ENCODE results near the gene PRSS22.
A peak's percentile ranks its signal among the peaks of the same experiment; 100 is the strongest.

PRSS22 gene

DNA sequence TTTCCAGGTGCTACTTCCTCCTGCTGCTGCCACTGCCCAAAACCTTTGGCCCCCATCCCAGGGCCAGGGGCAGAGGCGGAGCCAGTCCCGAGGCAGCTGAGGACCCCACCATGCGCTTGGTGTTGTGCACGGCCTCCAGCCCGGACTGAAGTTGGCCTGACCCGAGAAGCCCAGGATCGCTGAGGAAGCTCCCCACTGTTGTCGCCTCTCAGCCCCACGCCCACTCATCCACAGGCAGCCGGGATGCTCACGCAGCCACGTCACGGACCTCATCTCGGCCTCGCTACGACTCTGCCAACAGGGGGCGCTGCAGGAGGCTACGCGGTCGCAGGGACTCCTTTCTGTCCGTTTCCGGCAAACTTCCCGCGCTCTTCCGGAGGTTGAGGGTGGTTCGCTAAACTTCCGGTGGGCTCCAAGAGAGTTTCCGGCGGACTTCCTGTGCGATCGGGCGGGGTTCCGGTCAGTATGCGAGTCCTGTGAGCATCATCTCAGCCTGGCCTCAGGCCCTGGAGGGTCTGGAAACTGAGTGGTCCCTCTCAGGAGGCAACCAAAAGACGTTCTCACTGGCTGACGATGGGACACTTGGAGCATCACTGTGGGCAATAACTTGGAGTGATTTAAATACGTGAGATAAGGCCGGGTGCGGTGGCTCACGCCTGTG is 15.5 kb downstream of the PRSS22 start:
- Mint-ChIP-seq H3K4me3 (peak overlapping the region in 1 of 3 experiments; percentile 32), H3K9me3 (no peaks in the 10 kb centered on the region), H3K4me1 (no peaks in the 10 kb centered on the region), H3K36me3 (ENCODE audit: low read depth) (no peaks in the 10 kb centered on the region), H3K27ac (no peak overlapping the region), H3K27me3 (ENCODE audit: low read depth) (peaks cover 34% of the 10 kb centered on the region)
- TF ChIP-seq, protein P1, sequence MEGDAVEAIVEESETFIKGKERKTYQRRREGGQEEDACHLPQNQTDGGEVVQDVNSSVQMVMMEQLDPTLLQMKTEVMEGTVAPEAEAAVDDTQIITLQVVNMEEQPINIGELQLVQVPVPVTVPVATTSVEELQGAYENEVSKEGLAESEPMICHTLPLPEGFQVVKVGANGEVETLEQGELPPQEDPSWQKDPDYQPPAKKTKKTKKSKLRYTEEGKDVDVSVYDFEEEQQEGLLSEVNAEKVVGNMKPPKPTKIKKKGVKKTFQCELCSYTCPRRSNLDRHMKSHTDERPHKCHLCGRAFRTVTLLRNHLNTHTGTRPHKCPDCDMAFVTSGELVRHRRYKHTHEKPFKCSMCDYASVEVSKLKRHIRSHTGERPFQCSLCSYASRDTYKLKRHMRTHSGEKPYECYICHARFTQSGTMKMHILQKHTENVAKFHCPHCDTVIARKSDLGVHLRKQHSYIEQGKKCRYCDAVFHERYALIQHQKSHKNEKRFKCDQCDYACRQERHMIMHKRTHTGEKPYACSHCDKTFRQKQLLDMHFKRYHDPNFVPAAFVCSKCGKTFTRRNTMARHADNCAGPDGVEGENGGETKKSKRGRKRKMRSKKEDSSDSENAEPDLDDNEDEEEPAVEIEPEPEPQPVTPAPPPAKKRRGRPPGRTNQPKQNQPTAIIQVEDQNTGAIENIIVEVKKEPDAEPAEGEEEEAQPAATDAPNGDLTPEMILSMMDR (IDR thresholded peaks at IDR 0.05; ENCODE audit: unreplicated experiment in 3 of 3): peak; percentile 22 to 37 (median 22)

DNA sequence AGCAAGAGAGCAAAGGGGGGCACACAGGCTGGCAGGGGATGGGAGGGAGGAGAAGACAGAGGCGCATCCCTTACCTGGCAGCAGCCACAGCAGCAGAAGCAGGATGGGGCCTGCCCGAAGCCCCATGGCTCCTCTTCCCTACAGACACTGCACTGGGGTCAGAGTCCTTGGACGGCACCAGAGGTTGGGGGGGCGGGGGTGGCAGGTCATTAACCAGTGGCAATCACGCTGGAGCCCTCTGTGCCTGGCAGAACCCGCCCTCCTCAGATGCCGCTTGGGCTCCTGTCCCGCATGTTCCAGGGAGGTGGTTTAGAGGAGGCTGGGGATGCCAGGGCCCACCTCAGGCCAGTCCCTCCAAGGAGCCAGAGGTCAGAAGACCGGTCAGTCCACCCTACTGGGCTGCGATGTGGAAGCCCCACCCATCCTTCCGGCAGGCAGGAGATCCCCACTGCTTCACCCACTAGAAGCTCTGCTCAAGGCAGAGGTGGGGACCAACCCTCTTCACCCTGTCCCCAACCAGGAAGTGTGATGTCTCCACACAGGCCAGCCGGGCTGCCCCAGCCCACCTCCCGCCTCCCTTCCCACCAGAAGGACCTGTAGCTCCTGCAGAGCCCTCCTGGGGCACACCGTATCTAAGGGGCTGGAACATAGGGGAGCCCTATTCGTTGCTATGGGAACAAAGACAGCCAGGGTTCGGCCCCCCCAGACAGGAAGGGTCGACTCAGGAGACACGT is 16.2 kb downstream of the PRSS22 start:
- TF ChIP-seq, protein P1 (IDR thresholded peaks at IDR 0.05; ENCODE audit: unreplicated experiment in 3 of 3): no peak
- Mint-ChIP-seq H3K4me1 (no peaks in the 10 kb centered on the region), H3K27ac (no peak overlapping the region), H3K9me3 (no peaks in the 10 kb centered on the region), H3K36me3 (ENCODE audit: low read depth) (no peaks in the 10 kb centered on the region), H3K4me3 (no peak overlapping the region), H3K27me3 (ENCODE audit: low read depth) (peaks cover 40% of the 10 kb centered on the region)

DNA sequence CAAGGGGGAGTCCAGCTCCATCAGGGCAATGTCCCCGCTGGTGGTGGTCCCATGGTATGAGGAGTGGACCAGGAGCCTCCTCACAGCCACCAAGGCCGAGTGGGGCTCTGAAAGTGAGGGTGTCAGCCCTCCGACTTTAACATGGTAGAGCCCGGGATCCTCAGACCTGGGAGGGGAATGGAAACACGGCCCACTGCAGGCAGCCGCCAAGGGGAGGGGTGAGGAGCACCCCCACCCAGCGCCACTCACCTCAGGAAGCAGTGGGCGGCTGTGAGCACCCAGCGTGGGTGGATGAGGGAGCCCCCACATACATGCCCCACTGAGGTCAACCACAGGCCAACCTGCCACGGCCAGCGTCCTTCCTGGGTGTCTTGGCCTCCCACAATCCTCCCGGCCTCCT is 17.1 kb downstream of the PRSS22 start:
- Mint-ChIP-seq H3K27ac (no peak overlapping the region), H3K36me3 (ENCODE audit: low read depth) (no peaks in the 10 kb centered on the region), H3K27me3 (ENCODE audit: low read depth) (peaks cover 42% of the 10 kb centered on the region), H3K4me1 (no peaks in the 10 kb centered on the region), H3K9me3 (no peaks in the 10 kb centered on the region), H3K4me3 (no peak overlapping the region)
- TF ChIP-seq, protein P1 (IDR thresholded peaks at IDR 0.05; ENCODE audit: unreplicated experiment in 3 of 3): no peak

DNA sequence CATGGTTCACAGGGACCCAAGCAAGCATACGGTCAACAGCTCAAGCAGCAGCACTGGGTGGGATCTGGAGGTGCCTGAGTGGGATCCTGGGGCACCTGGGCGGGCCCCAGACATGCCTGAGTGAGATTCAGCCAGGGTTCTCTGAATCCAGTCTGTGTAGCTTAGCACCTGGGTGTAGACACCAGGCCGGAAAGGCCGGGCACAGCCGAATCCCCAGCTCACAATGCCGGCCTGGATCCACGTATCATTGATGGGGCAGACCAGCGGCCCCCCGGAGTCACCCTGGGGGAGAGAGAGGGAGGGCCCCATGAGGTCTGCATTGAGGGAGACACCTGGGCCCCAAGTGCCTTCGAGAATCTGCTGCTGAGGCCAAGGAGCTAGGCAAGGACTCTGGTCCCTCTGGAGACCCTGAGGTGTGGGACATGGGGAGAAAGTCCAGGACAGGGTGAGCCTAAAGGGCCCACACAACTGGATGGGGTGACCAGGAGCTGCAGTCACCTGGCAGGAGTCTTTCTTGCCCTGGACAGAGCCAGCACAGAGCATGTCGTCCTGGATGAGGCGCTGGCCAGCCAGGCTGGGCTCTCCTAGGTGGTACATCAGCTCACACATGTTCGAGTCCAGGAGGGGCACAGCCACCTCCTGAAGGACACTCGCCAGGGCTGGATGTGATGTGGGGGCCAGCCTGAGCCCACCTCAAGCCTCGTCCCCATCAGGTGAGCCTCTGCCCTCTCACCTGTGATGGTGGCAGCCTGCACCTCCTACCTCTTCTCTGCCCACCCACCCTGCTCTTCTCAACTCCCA is 18.1 kb downstream of the PRSS22 start:
- no peaks in the 10 kb centered on the region for H3K9me3 Mint-ChIP-seq
- no peak overlapping the region for H3K4me3 Mint-ChIP-seq
- H3K36me3 Mint-ChIP-seq (ENCODE audit: low read depth): no peaks in the 10 kb centered on the region
- TF ChIP-seq, protein P1 (IDR thresholded peaks at IDR 0.05; ENCODE audit: unreplicated experiment in 3 of 3): no peak
- H3K4me1 Mint-ChIP-seq: no peaks in the 10 kb centered on the region
- H3K27me3 Mint-ChIP-seq (ENCODE audit: low read depth): peaks cover 40% of the 10 kb centered on the region
- no peak overlapping the region for H3K27ac Mint-ChIP-seq

DNA sequence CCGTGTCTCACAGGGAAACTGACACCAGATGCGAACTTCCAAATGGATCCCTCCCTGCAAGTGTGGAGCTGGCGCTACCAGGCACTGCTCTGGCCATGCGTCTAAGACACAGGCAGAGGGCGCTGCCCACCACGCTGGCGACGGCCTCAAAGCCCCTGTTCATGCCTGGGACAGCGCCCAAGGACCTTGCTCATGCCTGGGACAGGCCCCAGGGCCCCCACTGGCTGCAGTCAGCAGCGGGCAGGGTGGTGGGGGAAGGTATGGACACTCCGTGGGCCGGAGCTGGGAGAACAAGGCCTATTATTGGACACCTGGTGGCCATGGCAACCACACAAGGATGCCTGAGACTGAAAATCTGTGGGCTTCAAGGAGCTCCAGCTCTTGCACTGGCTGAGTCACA is 19.0 kb downstream of the PRSS22 start:
- Mint-ChIP-seq H3K27me3 (ENCODE audit: low read depth) (peaks cover 47% of the 10 kb centered on the region), H3K9me3 (no peaks in the 10 kb centered on the region), H3K4me3 (no peak overlapping the region), H3K36me3 (ENCODE audit: low read depth) (no peaks in the 10 kb centered on the region), H3K27ac (no peak overlapping the region), H3K4me1 (no peaks in the 10 kb centered on the region)
- TF ChIP-seq, protein P1 (IDR thresholded peaks at IDR 0.05; ENCODE audit: unreplicated experiment in 3 of 3): peak; percentile 86 to 92 (median 87)

Data from nephron (organoid).